ENCODE data around the gene HMGCL.
"Not testable (repeated sequence)": the region's sequence is repeated elsewhere in the genome, so short reads cannot be mapped to it uniquely, and the experiment has no call there.

Gene HMGCL
- total RNA-seq: 5.8 to 25.9 reads per million in 2 donors

GRCh38 chr1:23825076-23825761, at the start of gene HMGCL:
HMGCL (minus strand) TSS chr1:23825429; CDS start chr1:23825415, 14 bp downstream.
- DNase-seq: peak; percentile 85

GRCh38 chr1:23872421-23872820, 47.2 kb upstream of the HMGCL start:
- DNase-seq: no peak

DNA sequence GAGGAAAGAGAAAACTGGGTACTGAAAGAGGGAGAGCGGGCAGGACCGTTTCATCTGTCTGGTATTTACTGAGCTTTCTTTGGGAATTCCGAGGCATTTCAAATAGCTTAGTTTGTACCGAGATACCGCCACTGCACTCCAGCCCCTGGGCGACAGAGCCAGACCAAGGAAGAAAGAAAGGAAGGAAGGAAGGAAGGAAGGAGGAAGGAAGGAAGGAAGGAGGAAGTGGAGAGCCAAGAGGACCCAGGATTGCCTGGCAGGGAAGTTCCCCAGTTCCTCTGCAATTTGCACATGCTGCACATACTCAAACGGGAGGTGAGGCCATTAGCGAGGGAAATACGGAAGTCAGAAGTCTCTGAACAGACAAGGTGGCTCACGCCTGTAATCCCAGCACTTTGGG, 43.8 kb upstream of the HMGCL start:
- no peak for DNase-seq

DNA sequence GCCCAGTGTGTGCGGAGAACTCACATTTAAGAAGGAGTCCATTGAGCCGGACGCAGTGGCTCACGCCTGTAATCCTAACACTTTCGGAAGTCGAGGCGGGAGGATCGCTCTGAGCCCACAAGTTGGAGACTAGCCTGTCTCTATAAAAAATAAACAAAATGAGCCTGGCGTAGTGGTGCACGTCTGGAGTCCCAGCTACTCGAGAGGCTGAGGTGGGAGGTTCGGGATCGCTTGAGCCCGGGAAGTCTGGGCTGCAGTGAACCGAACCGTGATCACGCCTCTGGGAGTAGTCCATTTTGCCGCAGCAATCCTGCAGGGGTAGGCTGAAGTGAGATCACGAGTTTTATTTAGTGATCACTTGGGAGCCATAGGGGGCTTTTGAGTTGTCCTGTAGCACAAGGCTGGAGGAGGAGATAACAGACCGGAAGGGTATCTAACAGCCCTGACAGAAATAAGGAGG, 43.4 kb upstream of the HMGCL start:
- DNase-seq: no peak

DNA sequence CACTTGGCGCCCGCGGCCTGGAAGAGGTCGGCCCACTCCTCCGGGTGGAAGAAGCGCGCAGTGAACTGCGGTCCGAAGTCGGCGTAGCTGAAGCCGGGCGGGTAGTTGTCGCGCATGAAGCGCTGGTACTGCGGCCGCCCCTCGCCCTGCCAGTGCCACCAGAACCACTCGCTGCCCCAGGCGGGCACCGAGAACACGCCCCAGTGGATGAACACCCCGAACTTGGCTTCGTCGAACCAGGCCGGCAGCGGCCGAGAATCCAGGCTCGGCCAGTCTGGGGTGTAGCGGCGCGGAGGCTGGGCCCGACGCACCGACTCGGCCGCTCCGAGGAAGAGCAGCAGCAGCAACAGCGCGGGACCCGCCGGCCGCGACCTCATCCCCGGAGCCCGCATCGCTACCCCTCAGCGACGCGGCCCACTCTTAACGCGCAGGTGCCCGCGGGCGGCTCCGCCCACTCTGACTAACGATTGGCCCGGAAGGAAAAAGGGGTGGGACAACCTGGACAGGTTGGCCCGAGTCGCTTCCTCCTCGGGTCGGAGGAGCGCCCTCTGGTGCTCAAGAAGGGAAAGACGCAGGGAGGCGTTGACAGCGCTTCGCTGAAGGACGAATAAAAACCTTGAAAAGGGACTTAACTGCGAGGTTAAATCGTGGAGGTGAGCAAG, 42.8 kb upstream of the HMGCL start, which contains the start of gene FUCA1:
FUCA1 (minus strand) TSS at position 396 of the 662 bp plus-strand sequence; CDS start at position 392, 4 bp downstream.
- peak; percentile 94 for DNase-seq

GRCh38 chr1:23867542-23867894, 42.3 kb upstream of the HMGCL start:
- DNase-seq: no peak

DNA sequence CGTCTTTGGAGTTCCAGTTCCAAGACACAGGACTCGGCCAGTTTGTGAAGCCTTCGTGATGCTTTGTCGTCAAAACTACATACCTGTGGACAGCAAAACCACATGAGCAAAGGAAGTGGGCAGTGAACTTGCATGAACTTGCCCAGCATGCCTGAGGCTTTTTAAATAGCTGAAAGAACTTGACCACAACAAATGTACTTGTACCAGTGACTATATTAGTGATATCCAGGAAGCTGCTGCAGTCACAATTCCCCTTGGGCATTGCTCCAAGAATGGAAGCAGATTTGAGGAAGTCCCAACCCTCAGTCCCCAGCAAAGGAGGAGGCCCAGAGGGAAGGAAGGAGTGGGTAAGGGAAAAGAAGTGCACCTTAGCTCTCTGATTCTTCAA, 40.3 kb upstream of the HMGCL start:
- no peak for DNase-seq

GRCh38 chr1:23864801-23865542, 39.7 kb upstream of the HMGCL start:
- no peak for DNase-seq

DNA sequence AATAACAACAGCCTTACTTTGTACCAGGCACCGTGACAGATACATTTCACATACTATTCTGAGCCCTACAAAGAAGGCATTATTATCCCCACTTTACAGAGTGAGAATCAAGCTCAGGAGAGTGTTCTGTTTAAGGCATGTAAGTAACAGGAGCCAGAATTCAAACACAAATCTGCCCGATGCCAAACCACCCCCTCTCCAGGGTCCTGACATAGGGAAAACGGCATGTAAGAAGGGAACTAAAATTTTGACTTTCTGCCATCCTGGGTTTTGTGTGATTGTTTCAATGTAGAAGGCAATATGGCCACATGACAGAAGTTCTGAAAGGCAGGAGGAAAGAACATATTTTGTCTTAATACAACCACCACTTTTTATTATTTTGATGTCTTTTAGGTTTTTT, 37.4 kb upstream of the HMGCL start:
- DNase-seq: no peak

DNA sequence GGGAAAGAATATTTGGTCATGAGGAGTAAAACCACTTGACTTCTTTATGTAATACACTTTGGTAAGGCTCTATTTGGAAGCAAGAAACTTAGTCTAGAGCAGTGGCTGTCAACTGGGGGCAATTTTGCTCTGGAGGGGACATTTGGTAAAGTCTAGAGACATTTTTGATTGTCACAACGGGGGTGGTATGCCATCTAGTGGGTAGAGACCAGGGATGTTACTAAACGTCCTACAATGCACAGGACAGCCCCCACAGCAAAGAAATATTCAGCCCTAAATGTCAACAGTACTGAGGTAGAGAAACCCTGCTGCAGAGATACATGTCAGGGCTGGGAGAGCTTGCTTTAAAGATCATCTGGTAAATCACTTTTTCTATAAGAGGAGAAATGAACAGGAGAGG, 29.3 kb upstream of the HMGCL start:
- no peak for DNase-seq

- not testable (repeated sequence) for DNase-seq
Observed at GRCh38 chr1:23853124-23853523, 27.9 kb upstream of the HMGCL start.

DNA sequence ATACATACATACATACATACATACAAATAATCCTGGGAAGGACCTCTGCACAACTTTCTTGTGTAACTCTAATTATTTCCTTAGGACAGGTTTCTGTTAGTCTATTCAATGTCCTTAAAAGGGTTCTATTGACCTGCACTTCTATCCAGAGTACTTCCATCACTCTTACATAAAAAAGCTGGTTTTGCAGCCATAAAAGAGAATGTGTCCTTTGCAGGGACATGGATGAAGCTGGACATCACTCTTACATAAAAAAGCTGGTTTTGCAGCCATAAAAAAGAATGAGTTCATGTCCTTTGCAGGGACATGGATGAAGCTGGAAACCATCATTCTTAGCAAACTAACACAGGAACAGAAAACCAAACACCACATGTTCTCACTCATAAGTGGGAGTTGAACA, 26.2 kb upstream of the HMGCL start:
- not testable (repeated sequence) for DNase-seq

GRCh38 chr1:23848673-23849616, 23.7 kb upstream of the HMGCL start:
- no peak for DNase-seq

- DNase-seq: not testable (repeated sequence)
Observed at GRCh38 chr1:23847482-23848095, 22.4 kb upstream of the HMGCL start.

- no peak for DNase-seq
Observed at GRCh38 chr1:23845163-23845562, 19.9 kb upstream of the HMGCL start.

GRCh38 chr1:23843644-23844043, 18.4 kb upstream of the HMGCL start:
- DNase-seq: no peak

- DNase-seq: peak; percentile 64
Observed at GRCh38 chr1:23838401-23838866, 13.2 kb upstream of the HMGCL start.

GRCh38 chr1:23837908-23838307, 12.7 kb upstream of the HMGCL start:
- DNase-seq: no peak

DNA sequence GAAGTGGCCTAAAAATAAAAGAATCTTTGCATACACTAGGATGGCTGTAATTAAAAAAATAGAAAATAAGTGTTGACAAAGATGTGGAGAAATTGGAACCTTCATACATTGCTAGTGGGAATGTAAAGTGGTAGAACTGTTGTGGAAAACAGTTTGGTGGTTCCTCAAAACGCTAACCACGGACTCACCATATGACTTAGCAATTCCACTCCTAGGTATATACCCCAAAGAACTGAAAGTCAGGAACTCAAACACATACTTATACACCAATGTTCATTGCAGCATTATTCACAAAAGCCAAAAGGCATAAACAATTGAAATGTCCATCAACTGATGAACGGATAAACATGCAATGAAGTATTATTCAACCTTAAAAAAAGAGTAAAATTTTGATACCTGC, 10.8 kb upstream of the HMGCL start:
- DNase-seq: no peak

- not testable (repeated sequence) for DNase-seq
Observed at GRCh38 chr1:23834156-23834555, 8.9 kb upstream of the HMGCL start.

DNA sequence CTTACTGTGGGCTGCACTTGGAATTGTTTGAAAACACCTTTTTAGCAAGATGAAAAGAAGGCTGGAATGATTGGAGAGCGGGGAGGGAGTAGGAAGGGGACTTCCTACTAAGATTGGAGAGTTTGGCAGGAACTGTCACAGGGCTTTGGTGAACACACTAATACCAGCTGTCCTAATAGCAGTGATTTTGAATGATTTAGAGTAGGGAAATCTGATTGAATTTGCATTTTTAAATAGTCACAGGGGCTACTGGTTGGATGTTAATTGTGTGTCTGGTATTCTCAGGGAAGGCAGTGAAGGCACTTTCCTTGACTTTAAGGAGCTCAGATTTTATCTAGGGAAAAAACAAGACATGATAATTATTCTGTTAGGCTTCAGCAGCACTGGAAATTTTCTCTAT, 2.5 kb upstream of the HMGCL start:
- DNase-seq: no peak

DNA sequence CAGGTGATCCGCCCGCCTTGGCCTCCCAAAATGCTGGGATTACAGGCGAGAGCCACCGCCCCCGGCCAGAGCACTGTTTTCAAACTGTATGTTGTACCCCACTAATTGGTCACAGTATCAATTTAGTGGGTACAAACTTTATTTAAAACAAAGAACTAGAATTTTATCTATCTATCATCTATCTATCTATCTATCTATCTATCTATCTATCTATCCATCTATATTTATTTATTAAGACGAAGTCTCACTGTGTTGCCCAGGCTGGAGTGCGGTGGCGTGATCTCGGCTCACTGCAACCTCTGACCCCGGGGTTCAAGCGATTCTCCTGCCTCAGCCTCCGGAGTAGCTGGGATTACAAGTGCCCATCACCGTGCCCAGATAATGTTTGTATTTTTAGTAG, 1.4 kb upstream of the HMGCL start:
- not testable (repeated sequence) for DNase-seq
